T-helper 1 cell (primary cell): Measurements from ENCODE around the gene TINAGL1.

ENCODE experiments used
- DNase-seq, 5 donors: peaks; one replicate each; pipeline ENCODE4 v3.0.0-alpha.2; 2012 to 2020

TINAGL1 gene

DNA sequence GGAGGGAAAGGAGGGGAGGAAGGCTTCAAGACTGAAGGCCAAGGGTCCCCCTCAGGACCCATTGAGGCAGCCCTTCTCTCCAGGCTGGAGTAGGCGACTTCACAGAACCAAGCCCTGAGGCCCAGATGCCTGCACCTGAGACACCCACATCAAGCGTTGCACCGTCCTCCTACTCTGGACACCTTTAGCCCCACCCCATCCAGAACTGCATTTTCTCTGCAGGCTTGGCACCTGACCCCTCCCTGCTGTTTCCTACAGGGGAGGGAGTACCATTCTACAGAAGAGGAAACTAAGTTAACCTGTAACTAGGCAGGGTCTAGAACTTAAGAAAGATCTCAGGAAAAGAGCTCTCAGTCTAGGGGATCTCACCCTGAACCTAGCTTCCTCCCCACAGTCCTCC is 56.3 kb downstream of the TINAGL1 start:
- no peak for DNase-seq

- DNase-seq = peak in 1 of 5 donors; percentile 28
Observed at GRCh38 chr1:31633117-31633516, 56.8 kb downstream of the TINAGL1 start.
